ENCODE measurements around the gene TUBGCP3. TPM values are rescaled to one million over a fixed set of nuclear protein-coding genes. Genes with fewer than 3 reads are reported as not detected.

The TUBGCP3 gene
- total RNA-seq, 4 donors from 2014 or later, result 23.3 to 43.6 (median 30.0) TPM

DNA sequence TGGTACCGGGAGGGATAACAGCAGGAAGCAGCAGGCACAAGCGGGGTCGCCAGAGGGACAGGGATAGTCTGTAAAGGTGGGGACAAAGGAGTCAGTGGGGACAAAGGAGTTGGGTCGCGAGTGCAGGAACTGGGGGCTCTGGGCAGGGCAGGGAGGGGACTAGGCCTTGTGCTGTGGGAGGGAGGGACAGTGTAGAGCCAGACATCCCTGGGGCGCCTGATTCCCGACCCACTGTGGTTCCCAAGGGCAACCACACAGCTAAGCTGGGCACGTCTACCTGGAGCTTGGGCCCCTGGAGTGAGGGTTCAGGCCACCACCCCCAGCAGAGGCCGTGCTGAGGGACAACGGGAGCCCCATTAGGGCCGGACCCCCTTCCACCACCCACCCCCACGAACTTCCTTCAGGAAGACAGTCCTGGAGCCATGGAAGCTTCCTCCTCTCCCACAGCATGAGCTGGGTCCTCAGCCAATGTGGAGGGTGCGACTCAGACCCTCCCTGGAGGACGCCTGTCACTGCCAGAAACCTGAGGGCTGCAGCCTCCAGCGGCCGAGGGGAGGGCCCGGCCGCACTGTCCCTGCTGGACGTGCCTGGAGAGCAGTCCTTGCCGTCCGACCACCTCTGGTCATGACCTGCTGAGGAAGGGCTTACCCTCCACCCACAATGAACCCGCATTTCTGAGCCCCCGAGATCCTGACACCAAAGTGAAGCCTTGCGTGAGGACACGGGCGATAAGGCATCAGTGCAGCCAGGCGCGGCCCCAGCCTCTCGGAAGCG, 133.9 kb downstream of the TUBGCP3 start:
- 82 to 83% methylated on average over 5 to 30 of the region's 30 CpGs for WGBS, 2 donors (ENCODE audit: low coverage in 1 of 2)
- in situ Hi-C loops (cut with MboI; ENCODE audit: low pct_ligation_motif_present in 1 of 4, low pct_unique_long_range_greater_than_20kb in 1 of 4, low sequenced_read_pairs in 3 of 4), result no loop called here
- TF ChIP-seq CTCF (IDR thresholded peaks at IDR 0.05) (no peak), POLR2AphosphoS5 (IDR thresholded peaks at IDR 0.05) (no peak), EP300 (IDR thresholded peaks at IDR 0.05; ENCODE audit: low read depth) (no peak), POLR2A (IDR thresholded peaks at IDR 0.05) (no peak)
- H3K4me1 ChIP-seq, result no peaks in the 10 kb centered on the region
- intact Hi-C loops (cut with DNase I; ENCODE audit: low total_unique reads), result no loop called here
- DNase-seq, result no peak
- H3K4me3 ChIP-seq, result no peak overlapping the region
- no peak overlapping the region for H3K27ac ChIP-seq
- no peaks in the 10 kb centered on the region for H3K9me3 ChIP-seq
- H3K36me3 ChIP-seq, result no peaks in the 10 kb centered on the region
- no peaks in the 10 kb centered on the region for H3K27me3 ChIP-seq

DNA sequence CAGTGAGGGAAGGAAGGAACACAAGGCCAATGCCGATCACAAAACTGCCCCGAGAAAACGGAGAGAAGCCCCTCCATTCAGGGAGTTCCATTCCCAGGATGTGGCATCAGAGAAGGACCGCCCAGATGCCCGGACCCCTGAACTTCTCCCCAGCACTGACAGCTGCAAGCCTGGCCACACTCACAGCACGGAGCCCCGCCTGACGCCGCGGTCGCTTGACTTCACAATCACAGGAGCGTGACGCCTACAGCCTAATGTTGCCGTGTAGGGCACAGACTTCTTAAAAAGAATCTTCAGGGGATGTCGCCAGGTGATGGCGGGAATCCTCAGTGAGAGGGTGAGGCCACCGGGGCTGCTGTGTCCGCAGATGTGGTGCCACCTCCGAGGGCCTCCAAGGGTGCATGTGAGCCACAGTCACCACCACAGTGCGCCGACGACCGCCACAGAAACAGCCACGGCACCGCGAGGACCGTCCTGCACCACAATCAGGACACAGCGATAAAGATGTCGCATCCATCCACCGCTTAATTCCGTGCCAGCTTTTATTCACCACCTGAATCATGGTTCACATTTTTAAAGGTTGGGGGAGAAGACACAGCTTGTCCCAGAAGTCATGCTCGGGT, 134.6 kb downstream of the TUBGCP3 start:
- 90% methylated on average over 32 of the region's 32 CpGs; no CpG with 5 or more reads in 1 of the 2 donors for WGBS, 2 donors (ENCODE audit: low coverage in 1 of 2)
- Histone ChIP-seq H3K36me3 (no peaks in the 10 kb centered on the region), H3K4me3 (no peak overlapping the region), H3K4me1 (no peaks in the 10 kb centered on the region), H3K27me3 (no peaks in the 10 kb centered on the region), H3K27ac (no peak overlapping the region), H3K9me3 (no peaks in the 10 kb centered on the region)
- no peak for DNase-seq
- in situ Hi-C loops (cut with MboI; ENCODE audit: low pct_ligation_motif_present in 1 of 4, low pct_unique_long_range_greater_than_20kb in 1 of 4, low sequenced_read_pairs in 3 of 4) (no loop called here), intact Hi-C loops (cut with DNase I; ENCODE audit: low total_unique reads) (no loop called here)
- TF ChIP-seq POLR2AphosphoS5 (IDR thresholded peaks at IDR 0.05) (no peak), POLR2A (IDR thresholded peaks at IDR 0.05) (no peak), EP300 (IDR thresholded peaks at IDR 0.05; ENCODE audit: low read depth) (no peak), CTCF (IDR thresholded peaks at IDR 0.05) (no peak)

- H3K27me3 ChIP-seq, result no peaks in the 10 kb centered on the region
- no peak overlapping the region for H3K27ac ChIP-seq
- in situ Hi-C loops (cut with MboI; ENCODE audit: low pct_ligation_motif_present in 1 of 4, low pct_unique_long_range_greater_than_20kb in 1 of 4, low sequenced_read_pairs in 3 of 4) (no loop called here), intact Hi-C loops (cut with DNase I; ENCODE audit: low total_unique reads) (no loop called here)
- no peaks in the 10 kb centered on the region for H3K36me3 ChIP-seq
- WGBS, 2 donors (ENCODE audit: low coverage in 1 of 2), result 72% methylated on average over 30 of the region's 36 CpGs; no CpG with 5 or more reads in 1 of the 2 donors
- no peaks in the 10 kb centered on the region for H3K4me1 ChIP-seq
- TF ChIP-seq EP300 (IDR thresholded peaks at IDR 0.05; ENCODE audit: low read depth) (no peak), POLR2A (IDR thresholded peaks at IDR 0.05) (no peak), POLR2AphosphoS5 (IDR thresholded peaks at IDR 0.05) (no peak), CTCF (IDR thresholded peaks at IDR 0.05) (no peak)
- no peak for DNase-seq
- no peak overlapping the region for H3K4me3 ChIP-seq
- H3K9me3 ChIP-seq, result no peaks in the 10 kb centered on the region
Observed at GRCh38 chr13:112452380-112453206, 135.4 kb downstream of the TUBGCP3 start.
